Cardiac muscle cell (in vitro differentiated cells and primary cell): ENCODE results near the gene KDM5A. TPM values are rescaled to one million over a fixed set of nuclear protein-coding genes. Genes with fewer than 3 reads are reported as not detected.

Experiments used
- DNase-seq, 2 donors: peaks; one replicate each; pipeline versions ENCODE4 v3.0.0 to v3.0.0-alpha.2; 2010 to 2017; ENCODE audit warnings: low read depth in 1 of 2, low spot score in 1 of 2
- H3K27ac ChIP-seq: fragments of 200-600 bp; sonication (generic); 2 replicates; pipeline ENCODE4 v1.5.1; 2016
- H3K27me3 ChIP-seq: fragments of 200-600 bp; sonication (generic); 2 replicates; pipeline ENCODE4 v1.6.0; 2016; ENCODE audit warnings: control low read depth
- H3K36me3 ChIP-seq: fragments of 200-600 bp; sonication (generic); 2 replicates; pipeline ENCODE4 v1.5.1; 2016; ENCODE audit warnings: control low read depth
- H3K4me1 ChIP-seq: fragments of 200-600 bp; sonication (generic); 2 replicates; pipeline ENCODE4 v1.8.1; 2017; ENCODE audit warnings: low read depth, mild to moderate bottlenecking, mixed run types
- H3K4me3 ChIP-seq: fragments of 200-600 bp; sonication (generic); 2 replicates; pipeline ENCODE4 v1.5.1; 2016; ENCODE audit warnings: mild to moderate bottlenecking
- H3K9me3 ChIP-seq: fragments of 200-600 bp; sonication (generic); 2 replicates; pipeline ENCODE4 v1.5.1; 2017; ENCODE audit warnings: low read depth, mild to moderate bottlenecking, control low read depth
- polyA plus RNA-seq: library from polyadenylated mRNA; unstranded; fragments of >200 nt; fragmentation: Nextera tagmentation; extraction: Ambion mirVana; gene quantifications from 2 replicates; pipeline ENCODE4 v1.2.1, GENCODE V29; 2016
- total RNA-seq: library from RNA; depleted of rRNA; stranded (reverse); fragments of >200 nt; gene quantifications from 2 replicates; pipeline ENCODE4 v1.2.3, GENCODE V29; 2016
- TF ChIP-seq, protein P1 (sequence below): IDR thresholded peaks from 2 replicates; pipeline ENCODE4 v1.5.1; 2012; ENCODE audit warnings: low read depth, mild to moderate bottlenecking, low read length

The KDM5A gene
- total and polyA plus RNA-seq, 2 experiments from 2014 or later = 36.3 to 41.1 TPM

DNA sequence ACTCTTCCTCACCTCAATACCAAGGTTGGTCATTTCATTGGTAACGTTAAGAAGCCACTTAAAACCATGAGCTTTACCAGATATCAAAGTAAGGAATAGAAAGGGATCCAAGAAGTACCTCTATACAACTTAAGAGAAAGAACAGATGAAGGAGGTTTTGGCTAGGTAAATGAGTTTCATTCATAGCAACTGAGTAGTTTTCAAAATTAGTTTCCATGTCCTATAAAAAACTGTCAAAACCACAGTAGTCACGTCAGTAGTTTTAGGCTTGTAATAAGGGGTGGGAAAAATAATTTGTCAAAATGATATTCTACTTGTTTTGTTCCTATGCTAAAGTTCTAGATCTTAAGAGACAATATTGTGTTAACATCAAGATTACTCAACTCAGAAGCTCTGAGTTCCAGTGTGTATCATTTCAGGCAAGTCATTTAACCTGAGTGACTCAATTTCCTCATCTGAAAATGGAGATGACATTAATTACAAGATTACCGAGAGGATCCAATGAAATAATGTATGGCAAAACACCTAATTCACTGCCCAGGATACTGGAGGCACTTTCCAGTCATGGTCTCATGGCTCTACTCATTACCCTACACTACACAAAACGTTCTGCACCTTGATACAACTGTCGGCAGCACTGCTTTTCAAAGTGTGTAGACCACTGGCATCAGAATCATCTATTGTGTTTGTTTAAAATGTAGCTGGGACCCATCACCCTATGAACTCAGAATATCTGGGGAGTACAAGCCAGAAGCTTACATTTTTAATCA lies 102.4 kb downstream of the KDM5A start:
- no peak overlapping the region for H3K27ac ChIP-seq
- H3K36me3 ChIP-seq = peaks cover 34% of the 10 kb centered on the region
- no peaks in the 10 kb centered on the region for H3K4me1 ChIP-seq
- H3K4me3 ChIP-seq = no peak overlapping the region
- H3K27me3 ChIP-seq = no peaks in the 10 kb centered on the region
- TF ChIP-seq, protein P1, sequence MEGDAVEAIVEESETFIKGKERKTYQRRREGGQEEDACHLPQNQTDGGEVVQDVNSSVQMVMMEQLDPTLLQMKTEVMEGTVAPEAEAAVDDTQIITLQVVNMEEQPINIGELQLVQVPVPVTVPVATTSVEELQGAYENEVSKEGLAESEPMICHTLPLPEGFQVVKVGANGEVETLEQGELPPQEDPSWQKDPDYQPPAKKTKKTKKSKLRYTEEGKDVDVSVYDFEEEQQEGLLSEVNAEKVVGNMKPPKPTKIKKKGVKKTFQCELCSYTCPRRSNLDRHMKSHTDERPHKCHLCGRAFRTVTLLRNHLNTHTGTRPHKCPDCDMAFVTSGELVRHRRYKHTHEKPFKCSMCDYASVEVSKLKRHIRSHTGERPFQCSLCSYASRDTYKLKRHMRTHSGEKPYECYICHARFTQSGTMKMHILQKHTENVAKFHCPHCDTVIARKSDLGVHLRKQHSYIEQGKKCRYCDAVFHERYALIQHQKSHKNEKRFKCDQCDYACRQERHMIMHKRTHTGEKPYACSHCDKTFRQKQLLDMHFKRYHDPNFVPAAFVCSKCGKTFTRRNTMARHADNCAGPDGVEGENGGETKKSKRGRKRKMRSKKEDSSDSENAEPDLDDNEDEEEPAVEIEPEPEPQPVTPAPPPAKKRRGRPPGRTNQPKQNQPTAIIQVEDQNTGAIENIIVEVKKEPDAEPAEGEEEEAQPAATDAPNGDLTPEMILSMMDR = no peak
- no peaks in the 10 kb centered on the region for H3K9me3 ChIP-seq
- no peak for DNase-seq

DNA sequence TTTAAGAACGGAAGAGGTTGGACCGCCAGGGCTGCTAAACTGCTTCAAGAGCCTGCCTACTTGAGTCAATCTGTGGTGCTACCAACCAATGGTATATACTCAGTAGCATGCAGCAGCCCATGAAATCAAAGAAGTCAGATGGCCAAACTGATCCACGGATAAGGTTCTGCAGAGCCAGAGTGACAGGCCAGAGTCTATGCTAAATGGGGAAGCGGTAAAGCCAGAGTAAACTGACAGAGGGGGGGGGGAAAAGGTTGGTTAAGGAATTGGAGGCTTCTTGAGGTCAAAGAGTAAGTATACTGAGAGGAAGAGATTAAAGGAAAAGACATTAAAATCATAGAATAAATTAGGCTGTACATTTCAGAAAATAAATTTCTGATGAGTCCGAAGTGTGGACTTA lies 111.1 kb downstream of the KDM5A start:
- no peak for DNase-seq
- H3K27ac ChIP-seq = no peak overlapping the region
- TF ChIP-seq, protein P1 = no peak
- H3K36me3 ChIP-seq = peaks cover 7% of the 10 kb centered on the region
- H3K4me3 ChIP-seq = no peak overlapping the region
- H3K9me3 ChIP-seq = no peaks in the 10 kb centered on the region
- H3K4me1 ChIP-seq = no peaks in the 10 kb centered on the region
- H3K27me3 ChIP-seq = no peaks in the 10 kb centered on the region

DNA sequence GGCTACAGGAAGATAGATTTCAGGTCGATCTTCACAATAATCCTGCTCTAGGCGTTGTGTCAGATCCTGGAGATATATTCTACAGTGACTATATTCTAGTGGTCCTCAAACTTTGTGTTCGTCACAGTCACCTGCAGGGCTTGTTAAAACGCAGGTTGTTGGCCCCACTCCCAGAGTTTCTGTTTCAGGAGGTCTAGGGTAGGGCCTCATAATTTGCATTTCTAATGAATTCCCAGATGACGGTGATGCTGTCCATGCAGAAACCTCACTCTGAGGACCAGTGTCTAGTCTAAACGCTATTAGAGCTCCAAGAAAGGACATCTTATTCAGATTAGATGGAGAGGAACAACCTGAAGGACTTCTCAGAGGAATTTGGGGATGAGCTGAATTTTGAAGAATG lies 113.3 kb downstream of the KDM5A start:
- Histone ChIP-seq H3K4me1 (no peaks in the 10 kb centered on the region), H3K4me3 (no peak overlapping the region), H3K9me3 (no peaks in the 10 kb centered on the region), H3K27ac (no peak overlapping the region), H3K36me3 (no peaks in the 10 kb centered on the region), H3K27me3 (no peaks in the 10 kb centered on the region)
- no peak for DNase-seq
- TF ChIP-seq, protein P1 = no peak

DNA sequence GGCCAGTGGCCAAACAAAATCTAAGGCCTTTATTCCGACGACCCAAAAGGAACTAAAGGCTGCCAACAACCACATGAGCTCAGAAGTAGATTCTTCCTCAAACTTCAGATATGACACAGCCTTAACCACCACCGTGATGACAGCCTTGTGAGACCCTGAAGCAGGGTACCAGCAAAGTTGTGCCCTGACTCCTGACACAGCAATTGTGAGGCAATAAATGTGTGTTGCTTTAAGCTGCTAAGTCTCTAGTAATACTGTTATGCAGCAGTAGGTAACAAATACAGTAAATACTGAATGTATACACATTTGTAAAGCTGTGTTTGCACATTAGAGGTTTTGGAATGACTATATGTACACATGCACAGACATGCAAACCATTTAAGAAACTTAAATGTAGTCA lies 115.7 kb downstream of the KDM5A start:
- Histone ChIP-seq H3K27me3 (no peaks in the 10 kb centered on the region), H3K36me3 (no peaks in the 10 kb centered on the region), H3K27ac (no peak overlapping the region), H3K4me3 (no peak overlapping the region), H3K9me3 (no peaks in the 10 kb centered on the region), H3K4me1 (peaks cover 12% of the 10 kb centered on the region)
- TF ChIP-seq, protein P1 = no peak
- no peak for DNase-seq

DNA sequence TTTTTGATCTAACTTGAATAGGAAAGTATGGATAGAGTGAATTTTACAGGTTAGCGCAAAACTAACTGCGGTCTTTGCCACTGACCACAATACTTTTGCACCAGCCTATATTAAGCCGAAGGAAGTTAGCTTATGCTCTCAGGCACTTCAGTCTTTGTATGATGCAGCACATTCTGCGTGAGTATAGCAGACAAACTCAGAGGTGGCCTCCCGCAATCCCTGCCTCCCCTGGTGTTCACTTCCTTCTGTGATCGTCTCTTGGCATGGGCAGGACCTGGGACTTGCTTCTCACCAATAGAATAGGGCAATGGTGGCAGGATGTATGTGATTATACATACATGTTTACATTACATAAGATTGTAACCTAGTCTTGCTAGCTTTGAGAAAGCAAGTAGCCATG lies 116.2 kb downstream of the KDM5A start:
- no peaks in the 10 kb centered on the region for H3K9me3 ChIP-seq
- no peak for DNase-seq
- H3K36me3 ChIP-seq = no peaks in the 10 kb centered on the region
- H3K4me3 ChIP-seq = no peak overlapping the region
- no peak overlapping the region for H3K27ac ChIP-seq
- peaks cover 15% of the 10 kb centered on the region for H3K4me1 ChIP-seq
- no peaks in the 10 kb centered on the region for H3K27me3 ChIP-seq
- TF ChIP-seq, protein P1 = no peak

DNA sequence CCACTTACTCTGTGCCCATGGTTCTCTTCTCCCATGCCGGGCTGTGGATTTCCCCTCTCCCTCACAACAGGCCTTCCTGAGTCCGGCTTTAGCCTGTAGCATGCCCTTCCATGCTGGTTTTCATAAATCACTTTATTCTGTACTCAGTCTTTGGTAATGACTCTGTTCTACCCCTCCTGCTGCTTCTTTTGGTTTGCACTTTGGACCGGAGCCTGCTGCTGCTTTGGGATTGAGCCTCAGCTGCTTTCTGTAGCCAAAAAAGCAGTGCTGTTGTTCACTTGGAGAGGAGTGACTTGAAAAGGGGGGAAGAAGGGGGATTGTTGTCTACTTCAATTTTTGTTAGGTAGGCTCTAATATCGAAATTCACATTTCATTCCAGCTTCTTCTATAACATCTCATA lies 118.0 kb downstream of the KDM5A start:
- Histone ChIP-seq H3K4me3 (no peak overlapping the region), H3K27ac (no peak overlapping the region), H3K4me1 (peaks cover 20% of the 10 kb centered on the region), H3K36me3 (no peaks in the 10 kb centered on the region), H3K27me3 (no peaks in the 10 kb centered on the region), H3K9me3 (no peaks in the 10 kb centered on the region)
- no peak for DNase-seq
- TF ChIP-seq, protein P1 = no peak
